Left lung (tissue), 10 donors: ENCODE measurements around the gene ENDOG. TPM values are rescaled to one million over a fixed set of nuclear protein-coding genes. Genes with fewer than 3 reads are reported as not detected.

Source experiments
- ATAC-seq: fragments of 200-7000 bp; cut with Tn5 transposase; one replicate; pipeline ENCODE4 v1.9.1; 2020; ENCODE audit warnings: moderate library complexity
- DNase-seq, 4 donors: peaks; one replicate each; pipeline ENCODE4 v3.0.0-alpha.2; 2013 to 2020
- H3K27ac ChIP-seq, 2 donors: fragments of 200-600 bp; sonication (generic) in 1 of 2; one replicate each; pipeline versions ENCODE4 v1.5.0 to v1.8.0; 2020 to 2021
- H3K27me3 ChIP-seq, 2 donors: fragments of 200-600 bp; sonication (generic) in 1 of 2; one replicate each; pipeline versions ENCODE4 v1.5.0 to v1.8.0; 2020 to 2021
- H3K36me3 ChIP-seq, 2 donors: fragments of 200-600 bp; sonication (generic) in 1 of 2; one replicate each; pipeline versions ENCODE4 v1.5.0 to v1.8.0; 2020 to 2021
- H3K4me1 ChIP-seq, 2 donors: fragments of 200-600 bp; one replicate each; pipeline ENCODE4 v1.8.0; 2021
- H3K4me3 ChIP-seq, 2 donors: fragments of 200-600 bp; sonication (generic) in 1 of 2; one replicate each; pipeline versions ENCODE4 v1.5.0 to v1.8.0; 2020 to 2021; ENCODE audit warnings: mild to moderate bottlenecking in 1 of 2
- H3K9me3 ChIP-seq, 2 donors: fragments of 200-600 bp; sonication (generic) in 1 of 2; one replicate each; pipeline versions ENCODE4 v1.5.0 to v1.8.0; 2020 to 2021
- CTCF ChIP-seq, 2 donors: fragments of 200-600 bp; sonication (generic) in 1 of 2; IDR thresholded peaks; one replicate each; pipeline versions ENCODE4 v1.5.0 to v1.8.0; 2021; ENCODE audit warnings: antibody characterized with exemption in 2 of 2
- intact Hi-C, 2 donors: fragments of 100-400 bp; cut with DNase I; formaldehyde crosslinking; loops; one replicate each; pipeline versions ENCODE4 v1.11.2 to v1.14.2; 2022
- polyA plus RNA-seq, 6 donors: library from polyadenylated mRNA; unstranded; fragments of 120-200 nt; gene quantifications; one replicate each; pipeline ENCODE4 v1.2.1, GENCODE V29; 2013; ENCODE audit not compliant: insufficient read length in 6 of 6
- total RNA-seq, 2 donors: library from RNA; stranded (reverse); fragmentation: NEBNext Ultra II Directional; extraction: Animal tissue kit (Norgen Biotek cat#: 25700); gene quantifications; one replicate each; pipeline ENCODE4 v1.2.1, GENCODE V29; 2021
- donor health status: DM: no; HTN: yes; CAD: no.
- donor health status: DM: no; HTN: no; CAD: no.

ENDOG gene
- total and polyA plus RNA-seq, 8 donors = 2.4 to 24.7 (median 6.7) TPM

DNA sequence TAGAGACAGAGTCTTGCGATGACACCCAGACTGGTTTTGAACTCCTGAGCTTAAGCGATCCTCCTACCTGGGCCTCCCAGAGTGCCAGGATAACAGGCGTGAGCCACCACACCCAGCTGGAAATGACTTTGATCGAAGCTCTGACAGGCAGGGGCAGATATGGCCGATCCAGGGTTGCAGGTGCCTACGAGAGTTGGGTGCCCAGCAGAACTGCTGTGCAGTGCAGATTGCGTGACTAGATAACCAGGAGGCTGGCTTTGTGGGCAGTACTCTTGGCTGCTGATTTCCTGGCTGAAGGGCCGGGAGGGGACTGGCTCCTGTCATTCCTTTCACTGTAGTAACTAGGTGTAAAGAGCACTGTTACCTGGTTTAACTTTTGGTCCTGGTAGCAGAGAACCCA lies 19.4 kb upstream of the ENDOG start:
- intact Hi-C loops = no loop called here
- Histone ChIP-seq H3K27me3 (no peaks in the 10 kb centered on the region), H3K27ac (no peak overlapping the region), H3K4me1 (no peaks in the 10 kb centered on the region), H3K36me3 (peaks cover 3 to 98% of the 10 kb centered on the region in 2 donors), H3K9me3 (no peaks in the 10 kb centered on the region), H3K4me3 (no peak overlapping the region)
- TF ChIP-seq CTCF (IDR thresholded peaks at IDR 0.05) = no peak
- ATAC-seq = no peak
- peak in 1 of 4 donors; percentile 17 for DNase-seq

GRCh38 chr9:128800061-128800460 lies 18.2 kb upstream of the ENDOG start:
- Histone ChIP-seq H3K27me3 (no peaks in the 10 kb centered on the region), H3K4me1 (no peaks in the 10 kb centered on the region), H3K27ac (no peak overlapping the region), H3K36me3 (peaks cover 3 to 98% of the 10 kb centered on the region in 2 donors), H3K4me3 (no peak overlapping the region), H3K9me3 (no peaks in the 10 kb centered on the region)
- intact Hi-C loops = no loop called here
- no peak for ATAC-seq
- no peak for TF ChIP-seq CTCF (IDR thresholded peaks at IDR 0.05)
- no peak for DNase-seq

- no peak for TF ChIP-seq CTCF (IDR thresholded peaks at IDR 0.05)
- no peaks in the 10 kb centered on the region for H3K4me1 ChIP-seq
- H3K36me3 ChIP-seq = peaks cover 0 to 100% of the 10 kb centered on the region in 2 donors
- DNase-seq (no peak), ATAC-seq (no peak)
- H3K27me3 ChIP-seq = no peaks in the 10 kb centered on the region
- no peak overlapping the region for H3K4me3 ChIP-seq
- intact Hi-C loops = no loop called here
- no peak overlapping the region for H3K27ac ChIP-seq
- no peaks in the 10 kb centered on the region for H3K9me3 ChIP-seq
Observed at GRCh38 chr9:128802482-128802881, 15.8 kb upstream of the ENDOG start.

GRCh38 chr9:128805661-128806060 lies 12.6 kb upstream of the ENDOG start:
- DNase-seq (peak in 1 of 4 donors; percentile 53), ATAC-seq (no peak)
- no peak for TF ChIP-seq CTCF (IDR thresholded peaks at IDR 0.05)
- Histone ChIP-seq H3K27me3 (no peaks in the 10 kb centered on the region), H3K4me3 (no peak overlapping the region), H3K9me3 (no peaks in the 10 kb centered on the region), H3K27ac (no peak overlapping the region), H3K4me1 (no peaks in the 10 kb centered on the region), H3K36me3 (peaks cover 0 to 92% of the 10 kb centered on the region in 2 donors)
- intact Hi-C loops = no loop called here

GRCh38 chr9:128807827-128808226 lies 10.5 kb upstream of the ENDOG start:
- Histone ChIP-seq H3K9me3 (no peaks in the 10 kb centered on the region), H3K27ac (no peak overlapping the region), H3K36me3 (peaks cover 0 to 71% of the 10 kb centered on the region in 2 donors), H3K4me1 (no peaks in the 10 kb centered on the region), H3K4me3 (no peak overlapping the region), H3K27me3 (no peaks in the 10 kb centered on the region)
- DNase-seq (peak in 1 of 4 donors; percentile 54), ATAC-seq (no peak)
- intact Hi-C loops = no loop called here
- no peak for TF ChIP-seq CTCF (IDR thresholded peaks at IDR 0.05)
